Left ventricle myocardium inferior (tissue), 1 donor: ENCODE data around the gene GNA14. TPM values are rescaled to one million over a fixed set of nuclear protein-coding genes. Genes with fewer than 3 reads are reported as not detected.
A peak's percentile ranks its signal among the peaks of the same experiment; 100 is the strongest.
"Not testable (repeated sequence)": the region's sequence is repeated elsewhere in the genome, so short reads cannot be mapped to it uniquely, and the experiment has no call there.

Source experiments
- DNase-seq: peaks from one replicate; pipeline ENCODE4 v3.0.0-alpha.2; 2020
- H3K27ac ChIP-seq: fragments of 200-600 bp; replicated peaks from 2 replicates; pipeline ENCODE4 v1.8.0; 2021
- H3K27me3 ChIP-seq: fragments of 200-600 bp; 2 replicates; pipeline ENCODE4 v1.8.0; 2021; ENCODE audit warnings: low read depth
- H3K36me3 ChIP-seq: fragments of 200-600 bp; 2 replicates; pipeline ENCODE4 v1.8.0; 2021
- H3K4me1 ChIP-seq: fragments of 200-600 bp; 2 replicates; pipeline ENCODE4 v1.8.0; 2021
- H3K4me3 ChIP-seq: fragments of 200-600 bp; 2 replicates; pipeline ENCODE4 v1.8.0; 2021; ENCODE audit warnings: mild to moderate bottlenecking, moderate library complexity
- H3K9me3 ChIP-seq: fragments of 200-600 bp; replicated peaks from 2 replicates; pipeline ENCODE4 v1.8.0; 2021
- intact Hi-C: fragments of 100-400 bp; cut with micrococcal nuclease; formaldehyde crosslinking; loops from one replicate; pipeline ENCODE4 v1.11.0; 2022
- total RNA-seq: library from RNA; stranded (reverse); fragmentation: NEBNext Ultra II Directional; extraction: Animal tissue kit (Norgen Biotek cat#: 25700); gene quantifications from one replicate; pipeline ENCODE4 v1.2.1, GENCODE V29; 2021
- TF ChIP-seq, protein P1 (sequence below): fragments of 200-600 bp; IDR thresholded peaks from 2 replicates; pipeline ENCODE4 v1.8.0; 2021; ENCODE audit warnings: antibody characterized with exemption, mild to moderate bottlenecking, borderline replicate concordance
- donor health status: DM: no; HTN: yes; CAD: no; lungs with severe emphysema.

Gene GNA14
- total RNA-seq, 1 donor from 2014 or later: 2.2 TPM

DNA sequence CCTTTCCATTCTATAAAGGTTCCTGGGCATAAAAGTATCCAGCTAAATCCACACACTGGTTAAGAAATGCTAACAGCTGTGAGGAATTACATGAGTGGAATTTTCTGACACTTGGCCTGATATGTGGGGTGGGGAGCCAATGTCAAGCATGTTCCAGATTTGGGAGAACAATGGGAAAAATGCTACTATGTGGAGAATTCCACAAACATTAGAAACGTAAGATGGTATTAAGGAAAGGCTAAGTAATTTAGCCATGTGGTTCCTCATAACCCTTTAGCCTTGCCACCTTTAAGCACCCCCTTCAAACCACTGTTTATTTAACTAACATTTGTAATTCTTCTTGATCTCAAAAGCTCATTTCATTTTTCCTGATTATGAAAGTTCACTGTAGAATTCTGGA lies 149.2 kb downstream of the GNA14 start:
- Histone ChIP-seq H3K36me3 (no peaks in the 10 kb centered on the region), H3K27ac (peak overlapping the region; percentile 56), H3K4me3 (no peak overlapping the region), H3K9me3 (no peaks in the 10 kb centered on the region), H3K4me1 (peaks cover 23% of the 10 kb centered on the region), H3K27me3 (no peaks in the 10 kb centered on the region)
- DNase-seq: no peak
- intact Hi-C loops: no loop called here
- TF ChIP-seq, protein P1, sequence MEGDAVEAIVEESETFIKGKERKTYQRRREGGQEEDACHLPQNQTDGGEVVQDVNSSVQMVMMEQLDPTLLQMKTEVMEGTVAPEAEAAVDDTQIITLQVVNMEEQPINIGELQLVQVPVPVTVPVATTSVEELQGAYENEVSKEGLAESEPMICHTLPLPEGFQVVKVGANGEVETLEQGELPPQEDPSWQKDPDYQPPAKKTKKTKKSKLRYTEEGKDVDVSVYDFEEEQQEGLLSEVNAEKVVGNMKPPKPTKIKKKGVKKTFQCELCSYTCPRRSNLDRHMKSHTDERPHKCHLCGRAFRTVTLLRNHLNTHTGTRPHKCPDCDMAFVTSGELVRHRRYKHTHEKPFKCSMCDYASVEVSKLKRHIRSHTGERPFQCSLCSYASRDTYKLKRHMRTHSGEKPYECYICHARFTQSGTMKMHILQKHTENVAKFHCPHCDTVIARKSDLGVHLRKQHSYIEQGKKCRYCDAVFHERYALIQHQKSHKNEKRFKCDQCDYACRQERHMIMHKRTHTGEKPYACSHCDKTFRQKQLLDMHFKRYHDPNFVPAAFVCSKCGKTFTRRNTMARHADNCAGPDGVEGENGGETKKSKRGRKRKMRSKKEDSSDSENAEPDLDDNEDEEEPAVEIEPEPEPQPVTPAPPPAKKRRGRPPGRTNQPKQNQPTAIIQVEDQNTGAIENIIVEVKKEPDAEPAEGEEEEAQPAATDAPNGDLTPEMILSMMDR: no peak

DNA sequence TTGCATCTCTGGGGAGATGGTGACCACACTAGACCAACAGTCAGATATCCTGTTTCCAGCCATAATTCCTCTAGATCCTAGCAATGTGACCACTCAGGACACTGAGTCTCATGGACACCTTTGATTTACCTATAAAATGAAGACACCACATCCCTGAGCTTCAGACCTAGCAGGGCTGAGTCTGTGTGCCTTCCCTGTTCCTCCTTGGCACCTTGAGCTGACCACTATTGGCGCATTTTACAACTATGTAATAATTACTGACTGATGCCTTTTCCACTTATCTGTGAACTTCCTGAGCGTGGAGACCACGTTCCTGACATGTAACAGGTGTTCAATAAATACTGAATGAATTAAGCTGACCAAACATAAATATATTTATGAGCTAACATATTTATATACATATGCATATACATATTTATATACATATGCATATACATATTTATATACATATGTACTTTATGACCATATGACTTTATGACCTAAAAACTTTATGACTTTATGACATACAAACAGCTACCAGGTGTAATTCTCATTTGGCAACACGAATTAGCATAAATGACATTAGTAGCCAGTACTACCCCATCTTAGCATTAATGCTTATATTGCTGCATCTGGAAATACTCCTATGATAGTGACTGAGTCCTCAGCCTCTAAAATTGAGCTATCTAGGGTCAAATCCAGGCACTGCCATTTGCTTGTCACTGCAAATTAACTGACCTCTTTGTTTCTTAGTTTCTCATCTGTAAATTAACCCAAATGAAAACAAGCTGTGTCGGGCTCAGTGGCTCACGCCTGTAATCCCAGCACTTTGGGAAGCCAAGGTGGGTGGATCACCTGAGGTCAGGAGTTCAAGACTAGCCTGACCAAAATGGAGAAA lies 150.6 kb downstream of the GNA14 start:
- intact Hi-C loops: no loop called here
- H3K27ac ChIP-seq: peak overlapping the region; percentile 52
- TF ChIP-seq, protein P1: no peak

DNA sequence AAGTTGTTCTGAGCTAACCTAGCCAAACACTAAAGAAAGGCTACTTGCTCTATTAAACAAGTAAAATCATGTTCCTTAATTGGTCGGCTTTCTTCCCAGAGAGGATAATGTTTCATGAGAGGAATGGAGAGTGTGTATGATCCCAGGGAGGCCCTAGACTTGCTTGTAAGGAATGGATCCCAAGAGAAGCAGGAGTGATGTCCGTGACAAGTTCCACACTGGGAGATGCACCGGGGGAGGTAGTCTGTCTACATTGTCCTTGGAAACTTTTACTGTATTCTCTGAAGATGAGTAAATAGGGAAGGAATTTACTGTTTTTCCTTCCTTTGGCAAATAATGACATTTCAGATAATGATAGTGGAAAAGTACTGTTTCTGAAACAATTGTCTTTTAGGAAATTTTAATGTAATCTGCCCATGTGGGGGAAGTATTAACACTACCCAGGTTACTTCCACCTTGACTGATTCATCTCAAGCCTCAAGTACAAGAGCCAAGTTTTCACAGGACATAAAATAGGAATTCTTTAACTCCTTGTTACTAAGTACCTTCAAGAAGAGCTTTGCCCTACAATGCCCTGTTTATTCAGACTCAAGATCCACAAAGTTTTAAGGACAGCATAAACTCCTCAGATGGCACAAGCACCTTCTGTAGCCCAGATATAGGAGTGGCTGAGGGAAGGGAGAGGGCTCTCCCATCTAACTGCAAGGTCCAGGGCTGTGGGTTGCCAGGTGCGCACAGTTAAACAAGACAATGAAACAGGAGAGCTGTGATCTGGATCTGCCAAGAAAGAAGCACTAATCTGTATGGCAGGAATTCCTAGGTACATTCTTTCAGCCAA lies 152.1 kb downstream of the GNA14 start:
- Histone ChIP-seq H3K4me3 (no peak overlapping the region), H3K36me3 (no peaks in the 10 kb centered on the region), H3K9me3 (peaks cover 10% of the 10 kb centered on the region), H3K27ac (peak overlapping the region; percentile 52), H3K4me1 (peaks cover 23% of the 10 kb centered on the region), H3K27me3 (no peaks in the 10 kb centered on the region)
- no peak for DNase-seq
- TF ChIP-seq, protein P1: no peak
- intact Hi-C loops: no loop called here

More for the DNA sequence above, 150.6 kb downstream of the GNA14 start:
- H3K4me1 ChIP-seq: peaks cover 23% of the 10 kb centered on the region
- no peak for DNase-seq
- H3K9me3 ChIP-seq: no peaks in the 10 kb centered on the region
- no peaks in the 10 kb centered on the region for H3K36me3 ChIP-seq
- no peaks in the 10 kb centered on the region for H3K27me3 ChIP-seq
- H3K4me3 ChIP-seq: no peak overlapping the region

DNA sequence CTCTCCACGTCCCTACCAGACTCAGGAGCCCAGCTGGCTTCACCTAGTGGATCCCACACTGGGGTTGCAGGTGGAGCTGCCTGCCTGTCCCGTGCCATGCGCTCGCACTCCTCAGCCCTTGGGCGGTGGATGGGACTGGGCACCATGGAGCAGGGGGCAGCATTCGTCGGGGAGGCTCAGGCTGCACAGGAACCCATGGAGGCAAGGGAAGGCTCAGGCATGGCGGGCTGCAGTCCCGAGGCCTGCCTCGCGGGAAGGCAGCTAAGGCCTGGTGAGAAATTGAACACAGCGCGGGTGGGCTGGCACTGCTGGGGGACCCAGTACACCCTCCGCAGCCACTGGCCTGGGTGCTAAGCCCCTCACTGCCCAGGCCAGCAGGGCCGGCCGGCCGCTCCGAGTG lies 157.8 kb downstream of the GNA14 start:
- H3K9me3 ChIP-seq: peaks cover 44% of the 10 kb centered on the region
- H3K4me1 ChIP-seq, H3K27me3 ChIP-seq, H3K27ac ChIP-seq, H3K36me3 ChIP-seq, DNase-seq, H3K4me3 ChIP-seq, intact Hi-C loops: not testable (repeated sequence)

DNA sequence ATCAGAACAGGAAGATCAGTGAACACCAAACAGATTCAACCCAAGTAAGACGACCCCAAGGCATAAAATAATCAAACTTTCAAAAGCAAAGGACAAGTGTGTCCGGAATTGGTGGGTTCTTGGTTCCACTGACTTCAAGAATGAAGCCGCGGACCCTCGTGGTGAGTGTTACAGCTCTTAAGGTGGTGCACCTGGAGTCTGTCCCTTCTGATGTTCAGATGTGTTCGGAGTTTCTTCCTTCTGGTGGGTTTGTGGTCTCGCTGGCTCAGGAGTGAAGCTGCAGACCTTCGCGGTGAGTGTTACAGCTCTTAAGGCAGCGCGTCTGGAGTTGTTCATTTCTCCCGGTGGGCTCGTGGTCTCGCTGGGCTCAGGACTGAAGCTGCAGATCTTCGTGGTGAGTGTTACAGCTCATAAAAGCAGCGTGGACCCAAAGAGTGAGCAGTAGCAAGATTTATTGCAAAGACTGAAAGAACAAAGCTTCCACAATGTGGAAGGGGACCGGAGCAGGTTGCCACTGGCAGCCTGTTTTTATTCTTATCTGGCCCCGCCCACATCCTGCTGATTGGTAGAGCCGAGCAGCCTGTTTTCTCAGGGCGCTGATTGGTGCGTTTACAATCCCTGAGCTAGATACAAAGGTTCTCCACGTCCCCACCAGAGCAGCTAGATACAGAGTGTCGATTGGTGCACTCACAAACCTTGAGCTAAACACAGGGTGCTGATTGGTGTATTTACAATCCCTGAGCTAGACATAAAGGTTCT lies 158.5 kb downstream of the GNA14 start:
- H3K4me3 ChIP-seq, H3K36me3 ChIP-seq, DNase-seq, intact Hi-C loops, H3K27me3 ChIP-seq, H3K4me1 ChIP-seq, H3K27ac ChIP-seq: not testable (repeated sequence)
- peaks cover 44% of the 10 kb centered on the region for H3K9me3 ChIP-seq

DNA sequence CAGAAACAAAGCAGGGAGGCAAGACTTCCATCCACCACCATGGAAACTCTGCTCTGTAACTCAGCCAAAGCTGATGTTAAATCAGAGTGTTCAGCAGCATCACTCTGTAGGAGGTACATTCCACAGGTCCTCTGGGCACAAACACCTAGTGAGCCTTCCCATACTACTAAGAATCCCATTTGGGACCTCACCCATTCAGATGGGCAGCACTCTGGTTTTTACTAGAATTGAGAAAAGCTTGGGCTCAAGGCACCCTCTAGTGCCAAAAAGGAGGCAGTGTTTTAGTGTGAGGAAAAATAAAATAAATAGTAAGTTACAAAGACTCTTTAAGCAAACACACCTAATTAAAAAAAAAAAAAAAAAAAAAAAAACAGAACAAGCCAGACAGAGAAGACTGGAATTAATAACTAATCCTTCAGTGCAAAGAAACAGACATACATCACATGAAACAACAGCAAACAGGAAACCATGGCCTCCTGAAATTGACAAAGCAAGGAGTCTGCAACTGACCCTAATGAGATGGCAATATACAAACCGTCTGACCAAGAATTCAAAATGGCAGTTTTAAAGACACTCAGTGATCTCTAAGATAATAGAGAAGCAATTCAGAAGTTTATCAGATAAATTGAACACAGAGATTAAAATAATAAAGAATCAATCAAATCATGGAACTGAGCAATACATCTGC lies 159.5 kb downstream of the GNA14 start:
- no peaks in the 10 kb centered on the region for H3K4me1 ChIP-seq
- H3K4me3 ChIP-seq: no peak overlapping the region
- TF ChIP-seq, protein P1: peak; percentile 24
- intact Hi-C loops: no loop called here
- DNase-seq: no peak
- H3K27ac ChIP-seq: no peak overlapping the region
- no peaks in the 10 kb centered on the region for H3K36me3 ChIP-seq
- peaks cover 44% of the 10 kb centered on the region for H3K9me3 ChIP-seq
- no peaks in the 10 kb centered on the region for H3K27me3 ChIP-seq
